Nephron (organoid): ENCODE data around the gene ARL2BP.

Experiments used
- H3K27ac Mint-ChIP-seq, 3 experiments: 2 replicates each; pipeline ENCODE4 v1.8.0; 2020; ENCODE audit warnings: mixed read lengths in 3 of 3, mild to moderate bottlenecking in 2 of 3, moderate library complexity in 1 of 3
- H3K27me3 Mint-ChIP-seq: 2 replicates; pipeline ENCODE4 v1.8.0; 2021; ENCODE audit warnings: low read depth, mild to moderate bottlenecking, moderate library complexity, mixed read lengths
- H3K36me3 Mint-ChIP-seq: 2 replicates; pipeline ENCODE4 v1.8.0; 2020; ENCODE audit warnings: low read depth, mixed read lengths
- H3K4me1 Mint-ChIP-seq: 2 replicates; pipeline ENCODE4 v1.8.0; 2020; ENCODE audit warnings: mixed read lengths
- H3K4me3 Mint-ChIP-seq, 3 experiments: 2 replicates each; pipeline ENCODE4 v1.8.0; 2020; ENCODE audit warnings: mild to moderate bottlenecking in 3 of 3, mixed read lengths in 3 of 3, moderate library complexity in 2 of 3
- H3K9me3 Mint-ChIP-seq: 2 replicates; pipeline ENCODE4 v1.8.0; 2020; ENCODE audit warnings: mixed read lengths
- TF ChIP-seq, protein P1 (sequence below), 3 experiments: fragments of 200-600 bp; sonication (generic); IDR thresholded peaks; one replicate each; pipeline ENCODE4 v1.5.0; 2021; ENCODE audit warnings: antibody characterized with exemption in 3 of 3; ENCODE audit not compliant: unreplicated experiment in 3 of 3

Gene ARL2BP

DNA sequence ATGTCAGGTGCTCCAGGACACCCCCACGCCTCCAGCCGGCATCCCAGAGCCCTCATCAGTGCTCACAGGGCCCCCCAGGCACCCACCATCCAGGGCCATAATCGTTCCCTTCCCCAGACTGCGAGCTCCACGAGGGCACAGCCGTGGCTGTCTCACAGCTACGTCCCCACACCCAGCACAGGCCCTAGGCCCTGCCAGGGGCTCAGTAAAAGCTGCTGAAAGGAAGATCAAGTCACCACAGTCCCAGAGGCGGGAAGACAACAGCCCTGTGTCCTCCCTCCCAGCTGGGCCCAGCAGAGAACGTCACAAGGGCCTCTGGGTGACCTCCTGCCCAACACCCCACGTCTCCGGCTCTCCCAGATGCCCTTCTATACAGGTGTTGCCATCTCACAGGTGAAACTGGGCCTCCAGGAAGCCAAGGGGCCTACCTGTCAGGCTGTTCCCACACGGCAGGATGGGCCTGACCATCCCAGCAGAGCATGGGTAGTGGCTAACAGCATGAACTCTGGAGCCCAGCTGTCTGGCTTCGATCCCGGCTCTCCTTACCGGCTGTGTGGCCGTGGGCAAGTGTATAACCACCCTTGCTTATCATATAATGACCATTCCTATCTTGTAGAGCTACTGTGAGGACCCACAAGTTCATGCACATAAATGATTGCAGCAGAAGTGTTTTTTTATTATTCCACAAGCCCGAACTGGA, 17.9 kb downstream of the ARL2BP start:
- Mint-ChIP-seq H3K4me3 (no peak overlapping the region), H3K9me3 (no peaks in the 10 kb centered on the region), H3K4me1 (peaks cover 5% of the 10 kb centered on the region)

DNA sequence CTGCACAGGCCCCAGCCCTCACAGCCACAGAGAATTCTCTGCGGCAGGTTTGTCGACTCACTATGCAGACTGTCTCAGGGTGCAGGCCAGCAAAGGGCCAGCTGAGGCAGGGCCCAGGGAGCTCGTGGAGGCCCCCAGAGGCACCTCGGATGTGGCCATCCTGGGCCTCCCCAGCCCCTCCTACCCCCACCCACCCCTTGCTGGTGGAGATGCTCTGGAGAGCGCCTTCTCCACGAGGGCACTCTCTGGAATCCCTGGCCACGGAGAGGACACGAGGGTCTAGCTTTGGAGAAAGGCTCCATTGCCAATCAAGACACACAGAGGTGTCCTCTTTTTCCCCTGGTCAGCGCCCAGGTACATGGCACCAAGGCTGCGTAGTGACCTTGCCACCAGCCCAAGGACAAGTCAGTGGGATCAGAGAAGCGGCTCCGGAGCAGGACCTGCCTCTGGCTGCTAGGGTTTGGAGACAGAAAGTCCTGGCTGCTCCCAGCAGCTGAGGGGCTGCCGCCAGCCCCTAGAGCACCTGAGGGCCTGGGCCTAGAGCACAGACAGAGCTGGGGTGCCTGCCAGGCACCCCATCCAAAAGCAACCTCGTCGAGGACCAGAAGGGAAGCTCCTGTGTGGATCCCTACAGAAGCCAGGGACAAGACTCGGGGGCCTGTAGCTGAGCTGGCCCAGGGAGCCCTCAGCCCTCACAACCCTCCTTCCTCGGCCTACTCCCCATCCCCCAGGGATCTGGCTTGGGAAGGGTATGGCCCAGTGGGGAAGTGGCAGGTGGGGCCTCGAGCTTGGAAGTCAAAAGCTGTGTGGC, 18.7 kb downstream of the ARL2BP start:
- no peak overlapping the region for H3K4me3 Mint-ChIP-seq
- peaks cover 11% of the 10 kb centered on the region for H3K27me3 Mint-ChIP-seq
- TF ChIP-seq, protein P1, sequence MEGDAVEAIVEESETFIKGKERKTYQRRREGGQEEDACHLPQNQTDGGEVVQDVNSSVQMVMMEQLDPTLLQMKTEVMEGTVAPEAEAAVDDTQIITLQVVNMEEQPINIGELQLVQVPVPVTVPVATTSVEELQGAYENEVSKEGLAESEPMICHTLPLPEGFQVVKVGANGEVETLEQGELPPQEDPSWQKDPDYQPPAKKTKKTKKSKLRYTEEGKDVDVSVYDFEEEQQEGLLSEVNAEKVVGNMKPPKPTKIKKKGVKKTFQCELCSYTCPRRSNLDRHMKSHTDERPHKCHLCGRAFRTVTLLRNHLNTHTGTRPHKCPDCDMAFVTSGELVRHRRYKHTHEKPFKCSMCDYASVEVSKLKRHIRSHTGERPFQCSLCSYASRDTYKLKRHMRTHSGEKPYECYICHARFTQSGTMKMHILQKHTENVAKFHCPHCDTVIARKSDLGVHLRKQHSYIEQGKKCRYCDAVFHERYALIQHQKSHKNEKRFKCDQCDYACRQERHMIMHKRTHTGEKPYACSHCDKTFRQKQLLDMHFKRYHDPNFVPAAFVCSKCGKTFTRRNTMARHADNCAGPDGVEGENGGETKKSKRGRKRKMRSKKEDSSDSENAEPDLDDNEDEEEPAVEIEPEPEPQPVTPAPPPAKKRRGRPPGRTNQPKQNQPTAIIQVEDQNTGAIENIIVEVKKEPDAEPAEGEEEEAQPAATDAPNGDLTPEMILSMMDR (IDR thresholded peaks at IDR 0.05; ENCODE audit: unreplicated experiment in 3 of 3): no peak
- H3K27ac Mint-ChIP-seq: no peak overlapping the region
- H3K36me3 Mint-ChIP-seq: no peaks in the 10 kb centered on the region
- peaks cover 5% of the 10 kb centered on the region for H3K4me1 Mint-ChIP-seq
- no peaks in the 10 kb centered on the region for H3K9me3 Mint-ChIP-seq

More for the DNA sequence above, 17.9 kb downstream of the ARL2BP start:
- Mint-ChIP-seq H3K36me3 (no peaks in the 10 kb centered on the region), H3K27ac (no peak overlapping the region), H3K27me3 (peaks cover 10% of the 10 kb centered on the region)
- TF ChIP-seq, protein P1 (IDR thresholded peaks at IDR 0.05; ENCODE audit: unreplicated experiment in 3 of 3): no peak

DNA sequence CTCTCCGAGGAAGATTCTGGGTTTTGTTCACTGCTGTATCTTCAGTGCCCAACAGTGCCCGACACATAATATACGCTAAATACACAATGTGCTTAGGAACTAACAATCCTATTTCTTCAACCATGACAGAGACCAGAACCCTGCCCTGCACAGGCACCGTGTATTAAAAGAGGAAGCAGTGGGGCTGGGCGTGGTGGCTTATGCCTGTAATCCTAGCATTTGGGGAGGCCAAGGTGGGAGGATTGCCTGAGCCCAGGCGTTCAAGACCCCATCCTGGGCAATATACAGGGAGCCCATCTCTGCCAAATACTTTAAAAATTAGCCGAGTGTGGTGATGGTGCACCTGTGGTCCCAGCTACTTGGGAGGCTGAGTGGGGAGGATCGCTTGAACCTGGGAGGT, 19.3 kb downstream of the ARL2BP start:
- TF ChIP-seq, protein P1 (IDR thresholded peaks at IDR 0.05; ENCODE audit: unreplicated experiment in 3 of 3): no peak
- Mint-ChIP-seq H3K9me3 (no peaks in the 10 kb centered on the region), H3K27ac (no peak overlapping the region), H3K4me3 (no peak overlapping the region), H3K27me3 (peaks cover 11% of the 10 kb centered on the region), H3K4me1 (peaks cover 5% of the 10 kb centered on the region), H3K36me3 (no peaks in the 10 kb centered on the region)

DNA sequence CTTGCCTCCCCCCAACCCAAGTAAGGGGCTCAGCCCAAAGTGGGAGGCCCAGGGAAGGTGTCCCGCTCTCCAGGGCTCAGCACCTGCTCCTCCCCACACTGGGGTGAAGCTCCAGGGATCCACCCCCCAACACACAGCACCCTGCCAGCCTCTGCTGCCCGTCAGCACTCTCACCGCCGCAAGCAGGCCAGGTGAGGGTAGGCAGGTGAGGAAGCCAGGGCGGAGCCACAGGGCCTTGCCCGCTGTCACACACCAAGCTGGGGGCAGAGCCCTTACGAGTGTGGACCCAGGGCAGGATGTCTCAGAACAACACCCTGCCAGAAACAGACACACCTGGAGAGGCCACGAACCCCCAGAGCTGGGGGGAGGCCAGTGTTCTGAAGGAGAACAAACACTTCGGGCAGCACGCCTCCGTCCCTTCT, 19.9 kb downstream of the ARL2BP start:
- no peaks in the 10 kb centered on the region for H3K9me3 Mint-ChIP-seq
- no peaks in the 10 kb centered on the region for H3K36me3 Mint-ChIP-seq
- H3K4me1 Mint-ChIP-seq: peaks cover 5% of the 10 kb centered on the region
- H3K4me3 Mint-ChIP-seq: no peak overlapping the region
- H3K27me3 Mint-ChIP-seq: peaks cover 14% of the 10 kb centered on the region
- TF ChIP-seq, protein P1 (IDR thresholded peaks at IDR 0.05; ENCODE audit: unreplicated experiment in 3 of 3): no peak
- no peak overlapping the region for H3K27ac Mint-ChIP-seq

DNA sequence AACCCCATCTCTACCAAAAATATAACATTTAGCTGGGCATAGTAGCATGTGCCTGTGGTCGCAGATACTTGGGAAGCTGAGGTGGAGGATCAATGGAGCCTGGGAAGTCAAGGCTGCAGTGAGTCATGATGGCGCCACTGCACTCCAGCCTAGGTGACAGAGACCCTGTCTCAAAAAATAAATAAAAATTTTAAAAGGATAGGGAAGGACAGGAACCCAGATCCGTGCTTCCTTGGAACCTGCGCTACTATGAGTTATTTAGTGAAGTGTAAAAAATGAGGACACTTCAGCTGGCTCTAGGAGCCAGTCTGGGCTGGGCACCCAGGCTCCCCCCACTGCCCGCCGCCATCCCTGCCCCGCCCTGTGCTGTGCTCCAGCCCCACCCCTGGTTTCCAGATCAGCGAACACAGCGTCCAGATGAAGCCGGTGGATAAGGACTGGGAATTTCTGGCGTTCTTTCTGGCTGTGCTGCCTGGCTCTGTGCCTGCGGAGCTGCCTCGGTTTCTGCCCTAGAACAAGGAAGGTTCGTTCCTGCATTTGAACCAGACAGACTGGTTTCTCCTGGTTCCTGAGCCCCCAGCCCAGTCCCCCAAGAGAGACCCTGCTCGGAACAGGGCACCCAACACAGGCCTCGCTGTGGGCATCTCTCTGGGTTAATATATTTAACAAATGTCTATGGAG, 20.9 kb downstream of the ARL2BP start:
- Mint-ChIP-seq H3K27ac (peak overlapping the region; percentile 63 to 82 (median 79)), H3K27me3 (peaks cover 14% of the 10 kb centered on the region), H3K9me3 (no peaks in the 10 kb centered on the region), H3K4me3 (no peak overlapping the region), H3K36me3 (no peaks in the 10 kb centered on the region), H3K4me1 (no peaks in the 10 kb centered on the region)
- TF ChIP-seq, protein P1 (IDR thresholded peaks at IDR 0.05; ENCODE audit: unreplicated experiment in 3 of 3): no peak
